ENCODE measurements around the gene ABHD16A. TPM values are rescaled to one million over a fixed set of nuclear protein-coding genes. Genes with fewer than 3 reads are reported as not detected.
A peak's percentile ranks its signal among the peaks of the same experiment; 100 is the strongest.

The ABHD16A gene
- total and polyA plus RNA-seq, 2 of the 13 experiments (the other 11 are each of a cell fraction or from before 2014, with no cell fraction given), result 43.5 to 45.4 TPM

DNA sequence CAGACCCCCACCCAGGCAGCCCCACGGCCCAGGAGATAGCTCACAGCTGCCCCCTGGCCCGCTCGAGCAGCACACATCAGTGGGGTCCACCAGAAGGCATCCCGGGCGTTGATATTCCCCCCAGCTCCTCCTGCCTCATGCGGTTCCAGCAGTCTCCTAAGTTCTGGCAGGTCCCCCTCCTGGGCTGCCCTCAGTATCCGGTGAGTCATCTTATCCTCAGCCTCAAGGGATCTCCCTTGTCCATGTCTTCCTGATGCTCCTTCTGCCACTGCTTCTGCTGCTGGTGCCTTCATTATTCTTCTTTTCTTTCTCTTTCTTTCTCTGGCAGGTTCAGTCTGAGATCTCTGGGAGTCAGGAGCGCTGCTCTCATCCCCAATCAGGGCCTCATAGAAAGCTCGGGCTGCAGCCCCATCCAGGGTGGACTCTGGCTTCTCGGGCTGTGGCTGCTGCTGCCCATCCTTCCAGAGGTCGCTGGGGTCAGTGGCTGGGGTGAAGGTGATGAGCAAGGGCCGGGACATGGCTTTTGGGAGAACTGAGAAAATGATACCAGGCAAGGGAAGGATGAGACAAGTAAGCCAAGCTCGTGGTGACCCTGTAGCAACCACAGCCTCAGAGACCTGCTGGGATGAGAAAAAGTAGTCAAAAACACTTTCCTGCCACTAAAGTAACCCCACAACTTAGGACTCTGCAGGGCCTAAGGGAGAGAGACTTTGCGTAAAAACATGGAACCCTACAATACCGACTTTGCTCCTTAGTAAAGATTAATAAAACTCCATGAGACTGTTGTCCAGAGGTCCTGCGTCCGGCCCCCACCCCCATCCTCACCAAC, 38.9 kb downstream of the ABHD16A start (continued):
- TF ChIP-seq ZNF737 (CRISPR knock-in tag; IDR thresholded peaks at IDR 0.05; ENCODE audit: borderline replicate concordance), result 0 out of 2 replicates have a peak, but pooled peaks have one; percentile 68
- TF ChIP-seq ZNF776 (CRISPR knock-in tag; IDR thresholded peaks at IDR 0.05), result 0 out of 2 replicates have a peak, but pooled peaks have one; percentile 17
- 0 out of 2 replicates have a peak, but pooled peaks have one; percentile 12 for TF ChIP-seq RXRB (CRISPR knock-in tag; IDR thresholded peaks at IDR 0.05; ENCODE audit: borderline replicate concordance)
- peak in 1 of 2 experiments; percentile 25; a peak in 1 of 4 replicates for TF ChIP-seq ATF4 (CRISPR knock-in tag; IDR thresholded peaks at IDR 0.05)
- TF ChIP-seq, protein P1, sequence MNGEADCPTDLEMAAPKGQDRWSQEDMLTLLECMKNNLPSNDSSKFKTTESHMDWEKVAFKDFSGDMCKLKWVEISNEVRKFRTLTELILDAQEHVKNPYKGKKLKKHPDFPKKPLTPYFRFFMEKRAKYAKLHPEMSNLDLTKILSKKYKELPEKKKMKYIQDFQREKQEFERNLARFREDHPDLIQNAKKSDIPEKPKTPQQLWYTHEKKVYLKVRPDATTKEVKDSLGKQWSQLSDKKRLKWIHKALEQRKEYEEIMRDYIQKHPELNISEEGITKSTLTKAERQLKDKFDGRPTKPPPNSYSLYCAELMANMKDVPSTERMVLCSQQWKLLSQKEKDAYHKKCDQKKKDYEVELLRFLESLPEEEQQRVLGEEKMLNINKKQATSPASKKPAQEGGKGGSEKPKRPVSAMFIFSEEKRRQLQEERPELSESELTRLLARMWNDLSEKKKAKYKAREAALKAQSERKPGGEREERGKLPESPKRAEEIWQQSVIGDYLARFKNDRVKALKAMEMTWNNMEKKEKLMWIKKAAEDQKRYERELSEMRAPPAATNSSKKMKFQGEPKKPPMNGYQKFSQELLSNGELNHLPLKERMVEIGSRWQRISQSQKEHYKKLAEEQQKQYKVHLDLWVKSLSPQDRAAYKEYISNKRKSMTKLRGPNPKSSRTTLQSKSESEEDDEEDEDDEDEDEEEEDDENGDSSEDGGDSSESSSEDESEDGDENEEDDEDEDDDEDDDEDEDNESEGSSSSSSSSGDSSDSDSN (CRISPR knock-in tag; IDR thresholded peaks at IDR 0.05), result peak; percentile 62
- TF ChIP-seq, protein P2, sequence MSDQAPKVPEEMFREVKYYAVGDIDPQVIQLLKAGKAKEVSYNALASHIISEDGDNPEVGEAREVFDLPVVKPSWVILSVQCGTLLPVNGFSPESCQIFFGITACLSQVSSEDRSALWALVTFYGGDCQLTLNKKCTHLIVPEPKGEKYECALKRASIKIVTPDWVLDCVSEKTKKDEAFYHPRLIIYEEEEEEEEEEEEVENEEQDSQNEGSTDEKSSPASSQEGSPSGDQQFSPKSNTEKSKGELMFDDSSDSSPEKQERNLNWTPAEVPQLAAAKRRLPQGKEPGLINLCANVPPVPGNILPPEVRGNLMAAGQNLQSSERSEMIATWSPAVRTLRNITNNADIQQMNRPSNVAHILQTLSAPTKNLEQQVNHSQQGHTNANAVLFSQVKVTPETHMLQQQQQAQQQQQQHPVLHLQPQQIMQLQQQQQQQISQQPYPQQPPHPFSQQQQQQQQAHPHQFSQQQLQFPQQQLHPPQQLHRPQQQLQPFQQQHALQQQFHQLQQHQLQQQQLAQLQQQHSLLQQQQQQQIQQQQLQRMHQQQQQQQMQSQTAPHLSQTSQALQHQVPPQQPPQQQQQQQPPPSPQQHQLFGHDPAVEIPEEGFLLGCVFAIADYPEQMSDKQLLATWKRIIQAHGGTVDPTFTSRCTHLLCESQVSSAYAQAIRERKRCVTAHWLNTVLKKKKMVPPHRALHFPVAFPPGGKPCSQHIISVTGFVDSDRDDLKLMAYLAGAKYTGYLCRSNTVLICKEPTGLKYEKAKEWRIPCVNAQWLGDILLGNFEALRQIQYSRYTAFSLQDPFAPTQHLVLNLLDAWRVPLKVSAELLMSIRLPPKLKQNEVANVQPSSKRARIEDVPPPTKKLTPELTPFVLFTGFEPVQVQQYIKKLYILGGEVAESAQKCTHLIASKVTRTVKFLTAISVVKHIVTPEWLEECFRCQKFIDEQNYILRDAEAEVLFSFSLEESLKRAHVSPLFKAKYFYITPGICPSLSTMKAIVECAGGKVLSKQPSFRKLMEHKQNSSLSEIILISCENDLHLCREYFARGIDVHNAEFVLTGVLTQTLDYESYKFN (CRISPR knock-in tag; conservative IDR thresholded peaks at IDR 0.05), result peak; percentile 42; the same call in 1 of the 2 replicates
